Sigmoid colon (tissue), 7 donors: ENCODE data around the gene MID2. TPM values are rescaled to one million over a fixed set of nuclear protein-coding genes. Genes with fewer than 3 reads are reported as not detected.
"Not testable (repeated sequence)": the region's sequence is repeated elsewhere in the genome, so short reads cannot be mapped to it uniquely, and the experiment has no call there.

Experiments used
- DNase-seq: peaks from one replicate; pipeline ENCODE4 v3.0.0-alpha.2; 2019
- H3K27ac ChIP-seq, 4 donors: fragments of 200-600 bp; sonication (generic); one replicate each; pipeline ENCODE4 v1.5.1; 2016 to 2019; ENCODE audit warnings: mild to moderate bottlenecking in 1 of 4
- H3K27me3 ChIP-seq, 3 donors: fragments of 200-600 bp; sonication (generic); one replicate each; pipeline ENCODE4 v1.5.1; 2019; ENCODE audit warnings: mild to moderate bottlenecking in 1 of 3
- H3K36me3 ChIP-seq, 4 donors: fragments of 200-600 bp; sonication (generic); one replicate each; pipeline ENCODE4 v1.5.1; 2016 to 2019
- H3K4me1 ChIP-seq, 4 donors: fragments of 200-600 bp; sonication (generic); one replicate each; pipeline ENCODE4 v1.5.1; 2017 to 2019
- H3K4me3 ChIP-seq, 4 donors: fragments of 200-600 bp; sonication (generic); one replicate each; pipeline ENCODE4 v1.5.1; 2017 to 2019; ENCODE audit warnings: mild to moderate bottlenecking in 2 of 4, moderate library complexity in 1 of 4
- H3K9me3 ChIP-seq, 4 donors: fragments of 200-600 bp in 3 of 4; sonication (generic) in 3 of 4; one replicate each; pipeline versions ENCODE4 v1.5.1 to v1.6.1; 2013 to 2019
- EP300 ChIP-seq, 4 donors: sonication (generic); formaldehyde crosslinking; IDR thresholded peaks; one replicate each; pipeline ENCODE4 v1.6.1; 2017; ENCODE audit warnings: antibody characterized with exemption in 4 of 4
- POLR2A ChIP-seq, 2 donors: fragments of 450-650 bp; IDR thresholded peaks; one replicate each; pipeline ENCODE4 v1.6.1; 2016; ENCODE audit warnings: antibody characterized with exemption in 2 of 2, mild to moderate bottlenecking in 2 of 2, moderate library complexity in 2 of 2
- POLR2AphosphoS5 ChIP-seq, 4 donors: sonication (generic); formaldehyde crosslinking; IDR thresholded peaks; one replicate each; pipeline ENCODE4 v1.6.1; 2017; ENCODE audit warnings: antibody characterized with exemption in 4 of 4
- WGBS, 2 donors: extraction: QIAGEN DNeasy Blood & Tissue Kit; methylation state at CpG; one replicate each; pipeline ENCODE4 v1.1.7; 2013; 5-methylcytosine and 5-hydroxymethylcytosine counted together
- intact Hi-C: fragments of 100-400 bp; cut with DNase I; formaldehyde crosslinking; loops from one replicate; pipeline ENCODE4 v1.15.1; 2023
- polyA plus RNA-seq, 3 donors: library from polyadenylated mRNA; stranded (reverse); fragments of 200-250 nt; gene quantifications; one replicate each; pipeline ENCODE4 v1.2.3, GENCODE V29; 2013
- total RNA-seq, 4 donors: library from RNA; depleted of rRNA; stranded (reverse); fragments of >200 nt; gene quantifications; one replicate each; pipeline ENCODE4 v1.1.0, GENCODE V29; 2016
- TF ChIP-seq, protein P1 (sequence below), 4 experiments: fragments of 450-650 bp in 3 of 4; fragments of 200-600 bp in 1 of 4; IDR thresholded peaks; one replicate each; pipeline ENCODE4 v1.5.1; 2016 to 2019; ENCODE audit warnings: antibody characterized with exemption in 4 of 4, mild to moderate bottlenecking in 3 of 4, moderate library complexity in 2 of 4
- donor health status: healthy with polysubstance abuse.
- donor health status: Bipolar disorder and iron deficiency.
- donor health status: healthy.

Gene MID2
- total and polyA plus RNA-seq, 7 donors, result 0.23 to 39.6 (median 28.5) TPM

DNA sequence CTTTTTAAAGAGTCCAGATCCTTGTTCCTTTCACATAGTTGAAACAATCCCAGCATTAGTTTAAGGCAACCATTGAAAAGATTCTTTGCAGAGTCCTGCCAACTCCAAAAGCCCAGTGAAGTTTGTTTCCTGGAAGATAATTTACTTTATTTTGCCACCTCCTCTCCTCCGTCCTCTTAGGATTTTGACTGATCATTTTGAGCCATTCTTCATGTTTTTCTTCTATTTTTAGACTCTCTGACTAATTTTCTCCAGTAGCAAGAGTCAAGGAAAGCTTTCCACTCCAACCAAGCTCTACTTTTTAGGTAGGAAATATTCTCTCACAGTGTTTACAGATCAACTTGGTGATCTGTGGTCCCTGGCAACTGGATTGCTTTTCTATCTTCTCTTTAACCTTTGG is 37.8 kb upstream of the MID2 start:
- intact Hi-C loops, result no loop called here
- H3K4me1 ChIP-seq, result peaks cover 0 to 6% (median 0%) of the 10 kb centered on the region in 4 donors
- no peaks in the 10 kb centered on the region for H3K36me3 ChIP-seq
- no peak for DNase-seq
- no peak overlapping the region for H3K4me3 ChIP-seq
- peak overlapping the region; percentile 12 to 53 (median 33) for H3K27ac ChIP-seq
- 60 to 85% methylated on average over 1 of the region's 1 CpG for WGBS, 2 donors
- H3K9me3 ChIP-seq, result no peaks in the 10 kb centered on the region
- no peaks in the 10 kb centered on the region for H3K27me3 ChIP-seq
- TF ChIP-seq, protein P1, sequence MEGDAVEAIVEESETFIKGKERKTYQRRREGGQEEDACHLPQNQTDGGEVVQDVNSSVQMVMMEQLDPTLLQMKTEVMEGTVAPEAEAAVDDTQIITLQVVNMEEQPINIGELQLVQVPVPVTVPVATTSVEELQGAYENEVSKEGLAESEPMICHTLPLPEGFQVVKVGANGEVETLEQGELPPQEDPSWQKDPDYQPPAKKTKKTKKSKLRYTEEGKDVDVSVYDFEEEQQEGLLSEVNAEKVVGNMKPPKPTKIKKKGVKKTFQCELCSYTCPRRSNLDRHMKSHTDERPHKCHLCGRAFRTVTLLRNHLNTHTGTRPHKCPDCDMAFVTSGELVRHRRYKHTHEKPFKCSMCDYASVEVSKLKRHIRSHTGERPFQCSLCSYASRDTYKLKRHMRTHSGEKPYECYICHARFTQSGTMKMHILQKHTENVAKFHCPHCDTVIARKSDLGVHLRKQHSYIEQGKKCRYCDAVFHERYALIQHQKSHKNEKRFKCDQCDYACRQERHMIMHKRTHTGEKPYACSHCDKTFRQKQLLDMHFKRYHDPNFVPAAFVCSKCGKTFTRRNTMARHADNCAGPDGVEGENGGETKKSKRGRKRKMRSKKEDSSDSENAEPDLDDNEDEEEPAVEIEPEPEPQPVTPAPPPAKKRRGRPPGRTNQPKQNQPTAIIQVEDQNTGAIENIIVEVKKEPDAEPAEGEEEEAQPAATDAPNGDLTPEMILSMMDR (IDR thresholded peaks at IDR 0.05), result no peak
- no peak for TF ChIP-seq EP300 (IDR thresholded peaks at IDR 0.05)
- peak in 1 of 4 donors; percentile 8 for TF ChIP-seq POLR2AphosphoS5 (IDR thresholded peaks at IDR 0.05)

- no peaks in the 10 kb centered on the region for H3K4me1 ChIP-seq
- DNase-seq, result no peak
- H3K9me3 ChIP-seq, result no peaks in the 10 kb centered on the region
- TF ChIP-seq EP300 (IDR thresholded peaks at IDR 0.05), result no peak
- TF ChIP-seq POLR2AphosphoS5 (IDR thresholded peaks at IDR 0.05), result no peak
- TF ChIP-seq, protein P1 (IDR thresholded peaks at IDR 0.05), result no peak
- no peak for TF ChIP-seq POLR2A (IDR thresholded peaks at IDR 0.05)
- H3K4me3 ChIP-seq, result no peak overlapping the region
- 80 to 88% methylated on average over 1 of the region's 1 CpG for WGBS, 2 donors
- no peak overlapping the region for H3K27ac ChIP-seq
- no peaks in the 10 kb centered on the region for H3K36me3 ChIP-seq
- no peaks in the 10 kb centered on the region for H3K27me3 ChIP-seq
- intact Hi-C loops, result no loop called here
Measured at GRCh38 chrX:107804427-107804826, 21.2 kb upstream of the MID2 start.

DNA sequence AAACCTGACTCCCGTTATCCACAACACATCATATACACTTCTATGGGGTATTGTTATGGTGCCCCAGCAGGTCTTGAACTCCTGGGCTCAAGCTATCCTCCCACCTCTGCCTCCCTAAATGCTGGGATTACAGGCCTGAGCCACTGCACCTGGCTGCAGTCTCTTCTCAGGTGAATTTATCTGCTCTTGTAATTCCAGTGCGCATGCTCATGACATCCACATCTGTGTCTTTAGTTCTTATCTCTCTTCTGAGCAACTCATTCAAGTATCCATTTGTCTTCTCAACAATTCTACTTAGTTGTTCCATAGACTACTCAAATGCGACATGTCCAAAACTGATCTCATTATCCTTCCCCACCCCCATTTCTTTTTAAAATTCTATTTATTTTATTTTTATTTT is 20.5 kb upstream of the MID2 start:
- H3K4me1 ChIP-seq, result no peaks in the 10 kb centered on the region
- H3K4me3 ChIP-seq, result no peak overlapping the region
- TF ChIP-seq, protein P1 (IDR thresholded peaks at IDR 0.05), result no peak
- no peak for TF ChIP-seq EP300 (IDR thresholded peaks at IDR 0.05)
- TF ChIP-seq POLR2A (IDR thresholded peaks at IDR 0.05), result no peak
- TF ChIP-seq POLR2AphosphoS5 (IDR thresholded peaks at IDR 0.05), result no peak
- H3K27me3 ChIP-seq, result no peaks in the 10 kb centered on the region
- H3K27ac ChIP-seq, result no peak overlapping the region
- intact Hi-C loops, result no loop called here
- no peak for DNase-seq
- 92 to 95% methylated on average over 3 of the region's 3 CpGs for WGBS, 2 donors
- H3K36me3 ChIP-seq, result no peaks in the 10 kb centered on the region
- no peaks in the 10 kb centered on the region for H3K9me3 ChIP-seq

- H3K36me3 ChIP-seq, H3K27me3 ChIP-seq, H3K9me3 ChIP-seq, H3K27ac ChIP-seq, DNase-seq, H3K4me1 ChIP-seq, intact Hi-C loops, H3K4me3 ChIP-seq: not testable (repeated sequence)
- WGBS, 2 donors, result 91 to 92% methylated on average over 10 of the region's 10 CpGs
Measured at GRCh38 chrX:107810053-107810452, 15.6 kb upstream of the MID2 start.

DNA sequence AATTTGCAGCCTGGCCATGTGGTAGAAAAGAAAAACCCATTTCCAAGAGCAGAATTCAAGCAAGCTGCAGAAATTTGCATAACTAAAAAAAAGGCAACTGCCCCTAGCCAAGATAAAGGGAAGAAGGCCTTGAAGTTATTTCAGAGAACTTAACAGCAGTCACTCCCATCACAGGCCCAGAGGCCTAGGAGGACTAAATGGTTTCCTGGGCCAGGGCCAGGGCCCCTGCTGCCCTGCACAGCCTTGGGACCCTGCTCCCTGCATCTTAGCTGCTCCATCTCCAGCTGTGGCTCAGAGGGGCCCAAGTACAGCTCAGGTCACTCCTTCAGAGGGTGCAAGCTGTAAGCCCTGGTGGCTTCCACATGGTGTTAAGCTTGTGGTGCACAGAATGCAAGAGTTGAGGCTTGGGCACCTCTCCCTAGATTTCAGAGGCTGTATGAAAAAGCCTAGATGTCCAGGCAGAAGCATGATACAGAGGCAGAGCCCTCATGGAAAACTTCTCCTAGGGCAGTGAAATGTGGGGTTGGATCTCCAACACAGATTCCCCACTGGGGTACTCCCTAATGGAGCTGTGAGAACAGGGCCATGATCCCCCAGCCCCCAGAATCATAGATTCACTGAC is 6.7 kb upstream of the MID2 start:
- TF ChIP-seq POLR2A (IDR thresholded peaks at IDR 0.05) (no peak), EP300 (IDR thresholded peaks at IDR 0.05) (no peak), POLR2AphosphoS5 (IDR thresholded peaks at IDR 0.05) (no peak)
- TF ChIP-seq, protein P1 (IDR thresholded peaks at IDR 0.05), result no peak
- no peak for DNase-seq
- intact Hi-C loops, result no loop called here
- Histone ChIP-seq H3K27ac (no peak overlapping the region), H3K9me3 (peaks cover 0 to 9% (median 0%) of the 10 kb centered on the region in 4 donors), H3K27me3 (no peaks in the 10 kb centered on the region), H3K4me3 (no peak overlapping the region), H3K4me1 (no peaks in the 10 kb centered on the region), H3K36me3 (no peaks in the 10 kb centered on the region)
